CD4-positive, alpha-beta T cell (primary cell): ENCODE measurements around the gene CACNA2D3. TPM values are rescaled to one million over a fixed set of nuclear protein-coding genes. Genes with fewer than 3 reads are reported as not detected.

Source experiments
- ATAC-seq: fragments of 200-7000 bp; cut with Tn5 transposase; one replicate; pipeline ENCODE4 v1.10.0; 2022; ENCODE audit warnings: mild to moderate bottlenecking; ENCODE audit not compliant: poor library complexity
- CTCF ChIA-PET: fragments of 350-600 bp; sonication (Branson Sonifier 250); formaldehyde crosslinking; loops from one replicate; lab custom pipeline; 2021; ENCODE audit warnings: antibody characterized with exemption, inconsistent platforms; lab: Charles Lee
- POLR2A ChIA-PET: fragments of 350-600 bp; sonication (Branson Sonifier 250); formaldehyde crosslinking; loops from one replicate; lab custom pipeline; 2021; ENCODE audit warnings: antibody characterized with exemption, inconsistent platforms; lab: Charles Lee
- DNase-seq, 14 experiments: peaks; one replicate each; pipeline ENCODE4 v3.0.0-alpha.2; 2013 to 2020; ENCODE audit warnings: mixed read lengths in 2 of 14
- H3K27ac ChIP-seq, 2 donors: one replicate each; pipeline versions ENCODE4 v1.5.1 to v1.7.0; 2013; ENCODE audit warnings: low read length in 2 of 2, low read depth in 1 of 2, mild to moderate bottlenecking in 1 of 2
- H3K27me3 ChIP-seq, 2 experiments: 1 replicate in 1 of 2; 2 replicates in 1 of 2; pipeline versions ENCODE4 v1.6.1 to v1.7.0; 2013; ENCODE audit warnings: low read length in 2 of 2, control low read depth in 1 of 2, mild to moderate bottlenecking in 1 of 2, moderate library complexity in 1 of 2; ENCODE audit not compliant: insufficient read depth in 2 of 2, control insufficient read depth in 1 of 2
- H3K36me3 ChIP-seq: one replicate; pipeline ENCODE4 v1.6.1; 2013; ENCODE audit warnings: low read length, control low read depth; ENCODE audit not compliant: insufficient read depth
- H3K4me1 ChIP-seq: one replicate; pipeline ENCODE4 v1.6.1; 2013; ENCODE audit warnings: low read length, control low read depth; ENCODE audit not compliant: insufficient read depth
- H3K4me3 ChIP-seq: one replicate; pipeline ENCODE4 v1.5.1; 2013; ENCODE audit warnings: mild to moderate bottlenecking, low read length, moderate library complexity
- H3K9me3 ChIP-seq, 2 experiments: 1 replicate in 1 of 2; 2 replicates in 1 of 2; pipeline versions ENCODE4 v1.6.1 to v1.7.0; 2013; ENCODE audit warnings: low read length in 2 of 2, mild to moderate bottlenecking in 2 of 2, control low read depth in 1 of 2, moderate library complexity in 1 of 2; ENCODE audit not compliant: control insufficient read depth in 1 of 2, insufficient read depth in 1 of 2
- H3K27ac Mint-ChIP-seq: one replicate; pipeline ENCODE4 v1.8.0; 2020; ENCODE audit warnings: mixed read lengths
- H3K27me3 Mint-ChIP-seq: one replicate; pipeline ENCODE4 v1.8.0; 2021; ENCODE audit warnings: mixed read lengths
- H3K36me3 Mint-ChIP-seq: one replicate; pipeline ENCODE4 v1.8.0; 2021; ENCODE audit warnings: low read depth, mixed read lengths
- H3K4me1 Mint-ChIP-seq: one replicate; pipeline ENCODE4 v1.8.0; 2021; ENCODE audit warnings: low read depth, mixed read lengths
- H3K4me3 Mint-ChIP-seq: one replicate; pipeline ENCODE4 v1.8.0; 2020; ENCODE audit warnings: mild to moderate bottlenecking, mixed read lengths
- H3K9me3 Mint-ChIP-seq: one replicate; pipeline ENCODE4 v1.8.0; 2020; ENCODE audit warnings: mixed read lengths
- CTCF ChIP-seq: fragments of 200-600 bp; IDR thresholded peaks from one replicate; pipeline ENCODE4 v1.8.0; 2022; ENCODE audit warnings: antibody characterized with exemption, mild to moderate bottlenecking
- intact Hi-C, 2 experiments: fragments of 100-400 bp; cut with DNase I in 1 of 2; cut with micrococcal nuclease in 1 of 2; formaldehyde crosslinking; loops; one replicate each; pipeline versions ENCODE4 v1.15.1 to v1.9.0; 2023 to 2025; cut with DNase I, micrococcal nuclease
- total RNA-seq, 174 experiments: library from RNA in 2 of 174; stranded (reverse) in 2 of 174; gene quantifications; one replicate each; pipeline ENCODE4 v1.2.3 and lab custom pipeline; 2021 to 2026

Gene CACNA2D3
- total RNA-seq, 2 experiments from 2014 or later = 0.08 TPM; not detected in 1

GRCh38 chr3:55059027-55059629 is 936.8 kb downstream of the CACNA2D3 start:
- no peak overlapping the region for H3K4me3 ChIP-seq
- Mint-ChIP-seq H3K4me3 (no peak overlapping the region), H3K9me3 (peaks cover 9% of the 10 kb centered on the region), H3K36me3 (no peaks in the 10 kb centered on the region), H3K27ac (no peak overlapping the region), H3K27me3 (no peaks in the 10 kb centered on the region), H3K4me1 (no peaks in the 10 kb centered on the region)
- ChIA-PET CTCF (no interaction called here), POLR2A (no interaction called here)
- H3K36me3 ChIP-seq = no peaks in the 10 kb centered on the region
- no peak for TF ChIP-seq CTCF
- no peak for ATAC-seq
- no peak overlapping the region for H3K27ac ChIP-seq
- peaks cover 0 to 7% of the 10 kb centered on the region in 2 experiments for H3K9me3 ChIP-seq
- no peaks in the 10 kb centered on the region for H3K27me3 ChIP-seq
- no peak for DNase-seq
- no peaks in the 10 kb centered on the region for H3K4me1 ChIP-seq
- intact Hi-C loops = no loop called here

GRCh38 chr3:55060896-55061719 is 938.8 kb downstream of the CACNA2D3 start:
- Histone ChIP-seq H3K27me3 (no peaks in the 10 kb centered on the region), H3K27ac (no peak overlapping the region), H3K4me3 (no peak overlapping the region), H3K36me3 (no peaks in the 10 kb centered on the region), H3K4me1 (no peaks in the 10 kb centered on the region), H3K9me3 (peaks cover 0 to 13% of the 10 kb centered on the region in 2 experiments)
- no peak for TF ChIP-seq CTCF
- Mint-ChIP-seq H3K27me3 (no peaks in the 10 kb centered on the region), H3K27ac (no peak overlapping the region), H3K36me3 (no peaks in the 10 kb centered on the region), H3K9me3 (peaks cover 4% of the 10 kb centered on the region), H3K4me3 (no peak overlapping the region), H3K4me1 (no peaks in the 10 kb centered on the region)
- DNase-seq (no peak), ATAC-seq (no peak)
- POLR2A ChIA-PET = no interaction called here
- intact Hi-C loops = no loop called here
- CTCF ChIA-PET = no interaction called here

GRCh38 chr3:55061720-55062034 is 939.3 kb downstream of the CACNA2D3 start:
- Histone ChIP-seq H3K27ac (no peak overlapping the region), H3K4me3 (no peak overlapping the region), H3K27me3 (no peaks in the 10 kb centered on the region), H3K9me3 (peaks cover 0 to 13% of the 10 kb centered on the region in 2 experiments), H3K36me3 (no peaks in the 10 kb centered on the region), H3K4me1 (no peaks in the 10 kb centered on the region)
- H3K9me3 Mint-ChIP-seq = peaks cover 2% of the 10 kb centered on the region
- DNase-seq = no peak
- POLR2A ChIA-PET = no interaction called here
- no peaks in the 10 kb centered on the region for H3K4me1 Mint-ChIP-seq
- CTCF ChIA-PET = no interaction called here
- H3K27ac Mint-ChIP-seq = no peak overlapping the region
- no peak for TF ChIP-seq CTCF
- ATAC-seq = no peak
- H3K27me3 Mint-ChIP-seq = no peaks in the 10 kb centered on the region
- intact Hi-C loops = no loop called here
- no peak overlapping the region for H3K4me3 Mint-ChIP-seq
- H3K36me3 Mint-ChIP-seq = no peaks in the 10 kb centered on the region
